Upper lobe of right lung (tissue), 1 donor: ENCODE results near the gene A2M. TPM values are rescaled to one million over a fixed set of nuclear protein-coding genes. Genes with fewer than 3 reads are reported as not detected.

Experiments
- ATAC-seq: fragments of 200-7000 bp; cut with Tn5 transposase; one replicate; pipeline ENCODE4 v1.9.1; 2020; ENCODE audit warnings: mild to moderate bottlenecking, moderate library complexity
- DNase-seq: peaks from one replicate; pipeline ENCODE4 v3.0.0-alpha.2; 2020
- H3K27ac ChIP-seq: fragments of 200-600 bp; one replicate; pipeline ENCODE4 v1.8.0; 2022
- H3K27me3 ChIP-seq: fragments of 200-600 bp; one replicate; pipeline ENCODE4 v1.8.0; 2022; ENCODE audit warnings: mild to moderate bottlenecking
- H3K36me3 ChIP-seq: fragments of 200-600 bp; one replicate; pipeline ENCODE4 v1.8.0; 2022
- H3K4me1 ChIP-seq: fragments of 200-600 bp; one replicate; pipeline ENCODE4 v1.8.0; 2022
- H3K4me3 ChIP-seq: fragments of 200-600 bp; one replicate; pipeline ENCODE4 v1.8.0; 2022; ENCODE audit warnings: mild to moderate bottlenecking
- H3K9me3 ChIP-seq: fragments of 200-600 bp; one replicate; pipeline ENCODE4 v1.8.0; 2022
- CTCF ChIP-seq: fragments of 200-600 bp; IDR thresholded peaks from one replicate; pipeline ENCODE4 v1.8.0; 2022; ENCODE audit warnings: antibody characterized with exemption
- intact Hi-C: fragments of 100-400 bp; cut with DNase I; formaldehyde crosslinking; loops from one replicate; pipeline ENCODE4 v1.11.0; 2022
- total RNA-seq: library from RNA; stranded (reverse); fragmentation: NEBNext Ultra II Directional; extraction: Animal tissue kit (Norgen Biotek cat#: 25700); gene quantifications from one replicate; pipeline ENCODE4 v1.2.1, GENCODE V29; 2021
- donor health status: DM: no; HTN: yes; CAD: no; lungs with severe emphysema.

The A2M gene
- total RNA-seq, 1 donor from 2014 or later, result 2,772 TPM

- Histone ChIP-seq H3K27ac (no peak overlapping the region), H3K4me3 (no peak overlapping the region), H3K4me1 (no peaks in the 10 kb centered on the region), H3K9me3 (no peaks in the 10 kb centered on the region), H3K27me3 (no peaks in the 10 kb centered on the region), H3K36me3 (peaks cover 66% of the 10 kb centered on the region)
- DNase-seq (no peak), ATAC-seq (no peak)
- intact Hi-C loops, result no loop called here
- TF ChIP-seq CTCF, result no peak
Measured at GRCh38 chr12:9086087-9086486, 29.6 kb downstream of the A2M start.

- ATAC-seq (no peak), DNase-seq (no peak)
- no peak overlapping the region for H3K4me3 ChIP-seq
- intact Hi-C loops, result no loop called here
- H3K27ac ChIP-seq, result no peak overlapping the region
- peaks cover 66% of the 10 kb centered on the region for H3K36me3 ChIP-seq
- TF ChIP-seq CTCF, result no peak
- H3K27me3 ChIP-seq, result no peaks in the 10 kb centered on the region
- H3K4me1 ChIP-seq, result no peaks in the 10 kb centered on the region
- no peaks in the 10 kb centered on the region for H3K9me3 ChIP-seq
Measured at GRCh38 chr12:9084417-9084816, 31.3 kb downstream of the A2M start.

- no peaks in the 10 kb centered on the region for H3K4me1 ChIP-seq
- peaks cover 66% of the 10 kb centered on the region for H3K36me3 ChIP-seq
- no peak overlapping the region for H3K4me3 ChIP-seq
- DNase-seq (no peak), ATAC-seq (no peak)
- no peak for TF ChIP-seq CTCF
- no peak overlapping the region for H3K27ac ChIP-seq
- intact Hi-C loops, result no loop called here
- no peaks in the 10 kb centered on the region for H3K9me3 ChIP-seq
- H3K27me3 ChIP-seq, result no peaks in the 10 kb centered on the region
Measured at GRCh38 chr12:9083793-9084192, 31.9 kb downstream of the A2M start.

- Histone ChIP-seq H3K9me3 (no peaks in the 10 kb centered on the region), H3K27me3 (no peaks in the 10 kb centered on the region), H3K36me3 (peaks cover 74% of the 10 kb centered on the region), H3K27ac (no peak overlapping the region), H3K4me1 (no peaks in the 10 kb centered on the region), H3K4me3 (no peak overlapping the region)
- intact Hi-C loops, result no loop called here
- DNase-seq (no peak), ATAC-seq (no peak)
- no peak for TF ChIP-seq CTCF
Measured at GRCh38 chr12:9081667-9082427, 33.9 kb downstream of the A2M start.

- no peak for TF ChIP-seq CTCF
- ATAC-seq, result no peak
- Histone ChIP-seq H3K36me3 (peaks cover 81% of the 10 kb centered on the region), H3K27ac (no peak overlapping the region), H3K4me1 (no peaks in the 10 kb centered on the region), H3K27me3 (no peaks in the 10 kb centered on the region), H3K4me3 (no peak overlapping the region), H3K9me3 (no peaks in the 10 kb centered on the region)
- intact Hi-C loops, result no loop called here
- no peak for DNase-seq
Measured at GRCh38 chr12:9079883-9080675, 35.6 kb downstream of the A2M start.
